ENCODE measurements around the gene STAMBP. TPM values are rescaled to one million over a fixed set of nuclear protein-coding genes. Genes with fewer than 3 reads are reported as not detected.

Gene STAMBP
- total and polyA plus RNA-seq, 2 donors (not counting 1 experiment from before 2014, with no cell fraction given) = 23.3 to 44.2 TPM

GRCh38 chr2:73823916-73824523, 4.7 kb upstream of the STAMBP start:
- Histone ChIP-seq H3K79me2 (ENCODE audit: control insufficient read depth, insufficient read depth, low read length) (no peaks in the 10 kb centered on the region), H3K4me2 (ENCODE audit: extremely low read depth, insufficient read depth, low read length) (no peak overlapping the region), H4K20me1 (ENCODE audit: control insufficient read depth, extremely low read depth, insufficient read depth, low read length) (no peaks in the 10 kb centered on the region), H3K4me1 (ENCODE audit: control insufficient read depth, extremely low read depth, insufficient read depth, low read length) (no peaks in the 10 kb centered on the region), H3K4me3 (replicated peaks in 1 of 4; ENCODE audit: control extremely low read depth in 1 of 4, insufficient read depth in 1 of 4, low read depth in 3 of 4, low read length in 4 of 4) (no peak overlapping the region), H3K27ac (ENCODE audit: insufficient read depth, low read length) (no peak overlapping the region), H3K27me3 (ENCODE audit: control insufficient read depth, insufficient read depth, low read length) (peaks cover 3% of the 10 kb centered on the region), H3K9ac (ENCODE audit: insufficient read depth, low read length) (no peak overlapping the region), H3K36me3 (ENCODE audit: control insufficient read depth, insufficient read depth, low read length) (no peaks in the 10 kb centered on the region), H2AFZ (ENCODE audit: low read length) (no peak overlapping the region), H3K9me3 (ENCODE audit: control insufficient read depth, insufficient read depth, low read depth, low read length) (no peaks in the 10 kb centered on the region)
- TF ChIP-seq EZH2 (IDR thresholded peaks at IDR 0.05; ENCODE audit: low read length, missing control alignments) (no peak), CTCF (conservative IDR thresholded peaks at IDR 0.05 in 1 of 2, IDR thresholded peaks at IDR 0.05 in 1 of 2; ENCODE audit: low read depth in 1 of 2, low read length in 2 of 2) (peak; percentile 86)
- peak; percentile 79 to 94 for DNase-seq (ENCODE audit: low read depth in 2 of 2)

GRCh38 chr2:73825408-73825807, 3.4 kb upstream of the STAMBP start:
- DNase-seq (ENCODE audit: low read depth in 2 of 2) = no peak
- H3K4me2 ChIP-seq (ENCODE audit: extremely low read depth, insufficient read depth, low read length) = no peak overlapping the region
- peaks cover 2% of the 10 kb centered on the region for H3K79me2 ChIP-seq (ENCODE audit: control insufficient read depth, insufficient read depth, low read length)
- no peak overlapping the region for H3K9ac ChIP-seq (ENCODE audit: insufficient read depth, low read length)
- H3K36me3 ChIP-seq (ENCODE audit: control insufficient read depth, insufficient read depth, low read length) = no peaks in the 10 kb centered on the region
- TF ChIP-seq CTCF (conservative IDR thresholded peaks at IDR 0.05 in 1 of 2, IDR thresholded peaks at IDR 0.05 in 1 of 2; ENCODE audit: low read depth in 1 of 2, low read length in 2 of 2) = no peak
- no peak overlapping the region for H3K27ac ChIP-seq (ENCODE audit: insufficient read depth, low read length)
- H4K20me1 ChIP-seq (ENCODE audit: control insufficient read depth, extremely low read depth, insufficient read depth, low read length) = no peaks in the 10 kb centered on the region
- peaks cover 3% of the 10 kb centered on the region for H3K27me3 ChIP-seq (ENCODE audit: control insufficient read depth, insufficient read depth, low read length)
- no peaks in the 10 kb centered on the region for H3K4me1 ChIP-seq (ENCODE audit: control insufficient read depth, extremely low read depth, insufficient read depth, low read length)
- no peak overlapping the region for H2AFZ ChIP-seq (ENCODE audit: low read length)
- no peaks in the 10 kb centered on the region for H3K9me3 ChIP-seq (ENCODE audit: control insufficient read depth, insufficient read depth, low read depth, low read length)
- H3K4me3 ChIP-seq (replicated peaks in 1 of 4; ENCODE audit: control extremely low read depth in 1 of 4, insufficient read depth in 1 of 4, low read depth in 3 of 4, low read length in 4 of 4) = no peak overlapping the region

GRCh38 chr2:73827018-73827417, 1.7 kb upstream of the STAMBP start:
- Histone ChIP-seq H3K4me3 (replicated peaks in 1 of 4; ENCODE audit: control extremely low read depth in 1 of 4, insufficient read depth in 1 of 4, low read depth in 3 of 4, low read length in 4 of 4) (no peak overlapping the region), H2AFZ (ENCODE audit: low read length) (no peak overlapping the region), H3K9ac (ENCODE audit: insufficient read depth, low read length) (no peak overlapping the region), H3K27ac (ENCODE audit: insufficient read depth, low read length) (no peak overlapping the region), H3K79me2 (ENCODE audit: control insufficient read depth, insufficient read depth, low read length) (peaks cover 3% of the 10 kb centered on the region), H4K20me1 (ENCODE audit: control insufficient read depth, extremely low read depth, insufficient read depth, low read length) (no peaks in the 10 kb centered on the region), H3K36me3 (ENCODE audit: control insufficient read depth, insufficient read depth, low read length) (no peaks in the 10 kb centered on the region), H3K9me3 (ENCODE audit: control insufficient read depth, insufficient read depth, low read depth, low read length) (no peaks in the 10 kb centered on the region), H3K4me2 (ENCODE audit: extremely low read depth, insufficient read depth, low read length) (no peak overlapping the region), H3K27me3 (ENCODE audit: control insufficient read depth, insufficient read depth, low read length) (no peaks in the 10 kb centered on the region), H3K4me1 (ENCODE audit: control insufficient read depth, extremely low read depth, insufficient read depth, low read length) (no peaks in the 10 kb centered on the region)
- DNase-seq (ENCODE audit: low read depth in 2 of 2) = peak; percentile 28 to 61
- TF ChIP-seq CTCF (conservative IDR thresholded peaks at IDR 0.05 in 1 of 2, IDR thresholded peaks at IDR 0.05 in 1 of 2; ENCODE audit: low read depth in 1 of 2, low read length in 2 of 2) (peak; percentile 38 to 39), EZH2 (IDR thresholded peaks at IDR 0.05; ENCODE audit: low read length, missing control alignments) (no peak)
